CD4-positive, alpha-beta T cell treated with Interleukin-4 for 1 hour (primary cell): ENCODE data around the gene DENND1B.

ENCODE experiments used
- DNase-seq, 2 donors: peaks; one replicate each; pipeline ENCODE4 v3.0.0-alpha.2; 2020 to 2022

DENND1B gene

GRCh38 chr1:197464044-197464443 lies 311.2 kb downstream of the DENND1B start:
- no peak for DNase-seq

GRCh38 chr1:197463142-197463541 lies 312.1 kb downstream of the DENND1B start:
- no peak for DNase-seq

GRCh38 chr1:197462539-197462938 lies 312.7 kb downstream of the DENND1B start:
- DNase-seq = no peak
